Spleen (tissue), 11 donors: ENCODE data around the gene MMP15. TPM values are rescaled to one million over a fixed set of nuclear protein-coding genes. Genes with fewer than 3 reads are reported as not detected.
"Not testable (repeated sequence)": the region's sequence is repeated elsewhere in the genome, so short reads cannot be mapped to it uniquely, and the experiment has no call there.

Experiments used
- DNase-seq: peaks from one replicate; pipeline ENCODE4 v3.0.0-alpha.2; 2020
- H3K27ac ChIP-seq, 8 donors: fragments of 200-600 bp; sonication (generic) in 7 of 8; 1 replicate in 4 of 8; 2 replicates in 4 of 8; pipeline versions ENCODE4 v1.5.0 to v1.8.0; 2016 to 2021; ENCODE audit warnings: inconsistent platforms in 4 of 8, mild to moderate bottlenecking in 4 of 8, moderate library complexity in 1 of 8
- H3K27me3 ChIP-seq, 7 donors: fragments of 200-600 bp; sonication (generic) in 6 of 7; replicated peaks in 1 of 7; 1 replicate in 4 of 7; 2 replicates in 3 of 7; pipeline versions ENCODE4 v1.5.0 to v1.8.0; 2016 to 2021; ENCODE audit warnings: inconsistent platforms in 3 of 7, mild to moderate bottlenecking in 1 of 7
- H3K36me3 ChIP-seq, 6 donors: fragments of 200-600 bp; sonication (generic) in 5 of 6; 1 replicate in 4 of 6; 2 replicates in 2 of 6; pipeline versions ENCODE4 v1.5.0 to v1.8.0; 2016 to 2021; ENCODE audit warnings: inconsistent platforms in 2 of 6
- H3K4me1 ChIP-seq, 6 donors: fragments of 200-600 bp; sonication (generic) in 5 of 6; 1 replicate in 3 of 6; 2 replicates in 3 of 6; pipeline versions ENCODE4 v1.5.0 to v1.8.0; 2016 to 2021; ENCODE audit warnings: inconsistent platforms in 3 of 6
- H3K4me3 ChIP-seq, 8 donors: fragments of 200-600 bp; sonication (generic) in 7 of 8; 1 replicate in 4 of 8; 2 replicates in 4 of 8; pipeline versions ENCODE4 v1.5.0 to v1.8.0; 2016 to 2021; ENCODE audit warnings: inconsistent platforms in 4 of 8, mild to moderate bottlenecking in 4 of 8, moderate library complexity in 2 of 8
- H3K9me3 ChIP-seq, 8 donors: fragments of 200-600 bp; sonication (generic) in 7 of 8; 1 replicate in 4 of 8; 2 replicates in 4 of 8; pipeline versions ENCODE4 v1.5.0 to v1.8.0; 2016 to 2021; ENCODE audit warnings: inconsistent platforms in 4 of 8
- POLR2A ChIP-seq, 3 donors: fragments of 450-650 bp; IDR thresholded peaks; one replicate each; pipeline ENCODE4 v1.5.1; 2017; ENCODE audit warnings: antibody characterized with exemption in 3 of 3, mild to moderate bottlenecking in 1 of 3
- POLR2AphosphoS5 ChIP-seq, 3 donors: sonication (generic); formaldehyde crosslinking; IDR thresholded peaks; one replicate each; pipeline ENCODE4 v1.5.1; 2017; ENCODE audit warnings: antibody characterized with exemption in 3 of 3
- WGBS, 5 donors: extraction: QIAGEN DNeasy Blood & Tissue Kit in 3 of 5; methylation state at CpG; one replicate each; pipeline versions ENCODE4 v1.1.5 to v1.1.7; 2013 to 2018; 5-methylcytosine and 5-hydroxymethylcytosine counted together
- intact Hi-C: fragments of 100-400 bp; cut with DNase I; formaldehyde crosslinking; loops from one replicate; pipeline ENCODE4 v1.15.0; 2023; ENCODE audit warnings: low total_unique reads
- polyA plus RNA-seq, 3 donors: library from polyadenylated mRNA; stranded (reverse); fragments of 200-250 nt; gene quantifications; one replicate each; pipeline ENCODE4 v1.2.1, GENCODE V29; 2013
- total RNA-seq, 7 donors: library from RNA; depleted of rRNA in 3 of 7; stranded (reverse); fragments of >200 nt in 3 of 7; fragmentation: NEBNext Ultra II Directional in 4 of 7; extraction: Animal tissue kit (Norgen Biotek cat#: 25700) in 4 of 7; gene quantifications; one replicate each; pipeline versions ENCODE4 v1.1.0 to v1.2.1, GENCODE V29; 2016 to 2021
- TF ChIP-seq, protein P1 (sequence below), 11 experiments: fragments of 200-600 bp in 7 of 11; fragments of 450-650 bp in 4 of 11; sonication (generic) in 4 of 11; IDR thresholded peaks in 8 of 11; conservative IDR thresholded peaks in 3 of 11; 1 replicate in 7 of 11; 2 replicates in 4 of 11; pipeline versions ENCODE4 v1.4.0 to v1.8.0; 2016 to 2021; ENCODE audit warnings: antibody characterized with exemption in 11 of 11, inconsistent platforms in 4 of 11, mild to moderate bottlenecking in 1 of 11
- donor health status: healthy with polysubstance abuse.
- donor health status: DM: no; HTN: no; CAD: no; lungs with moderate emphysema.
- donor health status: DM: no; HTN: no; CAD: no.
- donor health status: Bipolar disorder and iron deficiency.
- donor health status: healthy.
- donor health status: DM: no; HTN: no; CAD: no.
- donor health status: DM: yes; HTN: yes; CAD: no.

The MMP15 gene
- total and polyA plus RNA-seq, 10 donors = 2.3 to 24.2 (median 14.0) TPM

DNA sequence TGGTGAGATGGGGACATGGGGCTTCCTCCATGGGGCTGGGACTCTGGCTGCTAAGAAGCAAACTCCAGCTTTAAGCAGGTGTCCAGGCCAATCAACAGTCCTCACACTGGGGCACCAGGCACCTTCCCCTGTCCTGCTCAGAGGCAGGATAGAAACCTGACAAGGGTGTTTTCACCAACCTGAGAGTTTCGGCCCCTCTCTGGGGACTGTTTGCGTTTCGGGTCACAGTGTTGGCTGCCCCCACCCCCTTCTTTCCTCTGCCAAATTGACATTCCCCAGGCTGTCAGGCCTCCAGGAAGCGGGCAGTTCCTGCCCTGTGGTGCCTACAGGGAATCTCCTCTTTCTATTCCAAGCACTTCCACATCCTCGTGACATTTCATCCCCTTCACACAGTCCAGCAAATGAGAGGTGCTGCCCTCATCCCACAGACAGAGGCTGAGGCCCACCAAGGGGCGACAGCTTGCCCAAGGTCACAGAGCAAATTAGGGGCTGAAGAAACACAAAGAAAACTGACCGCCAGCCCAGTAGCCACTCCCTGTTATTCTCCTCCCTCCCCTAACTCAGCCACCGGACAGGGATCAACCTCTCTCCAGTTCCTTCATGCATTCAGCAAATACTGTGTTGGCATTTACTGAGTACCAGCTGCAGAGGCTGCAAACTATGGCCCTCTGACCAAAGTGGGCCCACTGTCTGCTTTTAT, 38.0 kb downstream of the MMP15 start:
- no peak for DNase-seq
- no peaks in the 10 kb centered on the region for H3K27me3 ChIP-seq

DNA sequence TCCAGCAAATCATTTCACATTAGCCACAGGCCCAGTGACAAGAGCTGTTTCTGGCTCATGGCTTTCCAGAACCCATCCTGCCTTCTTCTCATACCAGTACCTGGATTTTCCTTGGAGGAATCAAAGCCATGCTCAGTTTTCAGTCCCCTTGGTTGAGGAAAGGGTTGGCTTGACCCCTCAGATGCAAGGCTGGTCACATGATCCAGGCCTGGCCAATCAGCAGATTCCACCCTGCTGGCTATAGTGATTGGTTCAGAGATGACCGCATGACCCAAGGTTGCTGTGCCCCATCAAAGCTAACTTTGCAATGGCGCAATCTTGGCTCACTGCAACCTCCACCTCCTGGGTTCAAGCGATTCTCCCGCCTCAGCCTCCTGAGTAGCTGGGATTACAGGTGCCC, 45.0 kb downstream of the MMP15 start:
- no peaks in the 10 kb centered on the region for H3K9me3 ChIP-seq
- no peak overlapping the region for H3K4me3 ChIP-seq
- no peaks in the 10 kb centered on the region for H3K36me3 ChIP-seq
- TF ChIP-seq POLR2AphosphoS5 (IDR thresholded peaks at IDR 0.05) (no peak), POLR2A (IDR thresholded peaks at IDR 0.05) (no peak)
- TF ChIP-seq, protein P1, sequence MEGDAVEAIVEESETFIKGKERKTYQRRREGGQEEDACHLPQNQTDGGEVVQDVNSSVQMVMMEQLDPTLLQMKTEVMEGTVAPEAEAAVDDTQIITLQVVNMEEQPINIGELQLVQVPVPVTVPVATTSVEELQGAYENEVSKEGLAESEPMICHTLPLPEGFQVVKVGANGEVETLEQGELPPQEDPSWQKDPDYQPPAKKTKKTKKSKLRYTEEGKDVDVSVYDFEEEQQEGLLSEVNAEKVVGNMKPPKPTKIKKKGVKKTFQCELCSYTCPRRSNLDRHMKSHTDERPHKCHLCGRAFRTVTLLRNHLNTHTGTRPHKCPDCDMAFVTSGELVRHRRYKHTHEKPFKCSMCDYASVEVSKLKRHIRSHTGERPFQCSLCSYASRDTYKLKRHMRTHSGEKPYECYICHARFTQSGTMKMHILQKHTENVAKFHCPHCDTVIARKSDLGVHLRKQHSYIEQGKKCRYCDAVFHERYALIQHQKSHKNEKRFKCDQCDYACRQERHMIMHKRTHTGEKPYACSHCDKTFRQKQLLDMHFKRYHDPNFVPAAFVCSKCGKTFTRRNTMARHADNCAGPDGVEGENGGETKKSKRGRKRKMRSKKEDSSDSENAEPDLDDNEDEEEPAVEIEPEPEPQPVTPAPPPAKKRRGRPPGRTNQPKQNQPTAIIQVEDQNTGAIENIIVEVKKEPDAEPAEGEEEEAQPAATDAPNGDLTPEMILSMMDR (IDR thresholded peaks at IDR 0.05 in 8 of 11, conservative IDR thresholded peaks at IDR 0.05 in 3 of 11) = no peak
- intact Hi-C loops = no loop called here
- 89 to 100% (median 96%) methylated on average over 4 of the region's 4 CpGs for WGBS, 5 donors
- no peak for DNase-seq
- no peak overlapping the region for H3K27ac ChIP-seq
- H3K27me3 ChIP-seq = no peaks in the 10 kb centered on the region
- H3K4me1 ChIP-seq = no peaks in the 10 kb centered on the region

More for the DNA sequence above, 38.0 kb downstream of the MMP15 start:
- intact Hi-C loops = no loop called here
- no peaks in the 10 kb centered on the region for H3K9me3 ChIP-seq
- H3K27ac ChIP-seq = peak overlapping the region in 3 of 8 donors; percentile 27 to 41 (median 34)
- TF ChIP-seq, protein P1 (IDR thresholded peaks at IDR 0.05 in 8 of 11, conservative IDR thresholded peaks at IDR 0.05 in 3 of 11) = no peak
- TF ChIP-seq POLR2AphosphoS5 (IDR thresholded peaks at IDR 0.05) = peak in 1 of 3 donors; percentile 7
- TF ChIP-seq POLR2A (IDR thresholded peaks at IDR 0.05) = no peak
- WGBS, 5 donors = 45 to 72% (median 61%) methylated on average over 8 of the region's 8 CpGs
- no peaks in the 10 kb centered on the region for H3K36me3 ChIP-seq
- no peak overlapping the region for H3K4me3 ChIP-seq
- peaks cover 0 to 12% (median 4%) of the 10 kb centered on the region in 6 donors for H3K4me1 ChIP-seq

DNA sequence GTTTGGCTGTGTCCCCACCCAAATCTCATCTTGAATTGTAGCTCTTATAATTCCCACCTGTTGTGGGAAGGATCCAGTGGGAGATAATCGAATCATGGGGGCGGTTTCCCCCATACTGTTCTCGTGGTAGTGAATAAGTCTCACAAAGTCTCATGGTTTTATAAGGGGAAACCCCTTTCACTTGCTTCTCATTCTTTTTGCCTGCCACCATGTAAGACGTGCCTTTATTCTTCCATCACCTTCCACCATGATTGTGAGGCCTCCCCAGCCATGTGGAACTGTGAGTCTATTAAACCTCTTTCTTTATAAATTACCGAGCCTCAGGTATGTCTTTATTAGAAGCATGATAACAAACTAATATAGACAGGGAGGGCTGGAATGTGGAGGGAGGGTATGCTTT, 46.6 kb downstream of the MMP15 start:
- intact Hi-C loops, H3K36me3 ChIP-seq, H3K4me1 ChIP-seq, H3K27ac ChIP-seq, H3K4me3 ChIP-seq, H3K27me3 ChIP-seq, DNase-seq: not testable (repeated sequence)
- WGBS, 5 donors = 85 to 91% (median 88%) methylated on average over 5 of the region's 5 CpGs
- H3K9me3 ChIP-seq = peaks cover 0 to 11% (median 5%) of the 10 kb centered on the region in 8 donors

DNA sequence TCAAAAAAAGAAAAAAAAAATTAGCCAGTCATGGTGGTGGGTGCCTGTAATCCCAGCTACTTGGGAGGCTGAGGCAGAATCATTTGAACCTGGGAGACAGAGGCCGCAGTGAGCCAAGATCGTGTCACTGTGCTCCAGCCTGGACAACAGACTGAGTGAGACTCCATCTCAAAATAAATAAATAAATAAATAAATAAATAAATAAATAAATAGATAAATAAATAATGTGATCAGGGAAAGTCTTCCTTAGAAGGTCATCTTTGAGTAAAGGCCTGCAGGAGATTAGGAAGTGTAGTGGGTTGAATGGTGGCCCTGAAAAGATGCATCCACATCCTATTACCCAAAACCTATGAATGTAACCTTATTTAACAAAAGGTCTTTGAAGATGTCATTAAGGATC, 47.5 kb downstream of the MMP15 start:
- H3K4me3 ChIP-seq, intact Hi-C loops, H3K36me3 ChIP-seq, H3K27ac ChIP-seq, H3K4me1 ChIP-seq, H3K27me3 ChIP-seq, DNase-seq: not testable (repeated sequence)
- H3K9me3 ChIP-seq = peaks cover 0 to 12% (median 5%) of the 10 kb centered on the region in 8 donors
- WGBS, 5 donors = 90 to 100% (median 95%) methylated on average over 2 of the region's 2 CpGs

DNA sequence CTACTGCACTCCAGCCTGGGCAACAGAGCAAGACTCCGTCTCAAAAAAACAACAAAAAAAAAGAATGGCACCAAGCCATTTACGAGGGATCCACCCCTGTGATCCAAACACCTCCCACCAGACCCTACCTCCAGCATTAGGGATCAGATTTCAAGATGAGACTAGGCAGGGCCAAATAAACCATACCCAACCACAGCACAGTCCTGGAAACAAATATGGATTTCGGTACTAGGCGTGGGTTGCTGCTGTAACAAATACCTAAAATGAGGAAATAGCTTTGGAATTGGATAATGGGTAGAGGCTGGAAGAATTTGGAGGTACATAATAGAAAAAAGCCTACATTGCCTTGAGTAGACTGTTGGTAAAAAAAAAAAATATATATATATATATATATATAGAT, 49.1 kb downstream of the MMP15 start:
- Histone ChIP-seq H3K27ac (no peak overlapping the region), H3K36me3 (no peaks in the 10 kb centered on the region), H3K4me3 (no peak overlapping the region), H3K9me3 (peaks cover 0 to 12% (median 5%) of the 10 kb centered on the region in 8 donors), H3K4me1 (no peaks in the 10 kb centered on the region), H3K27me3 (no peaks in the 10 kb centered on the region)
- intact Hi-C loops = no loop called here
- DNase-seq = no peak
- TF ChIP-seq POLR2AphosphoS5 (IDR thresholded peaks at IDR 0.05) = no peak
- no peak for TF ChIP-seq POLR2A (IDR thresholded peaks at IDR 0.05)
- TF ChIP-seq, protein P1 (IDR thresholded peaks at IDR 0.05 in 8 of 11, conservative IDR thresholded peaks at IDR 0.05 in 3 of 11) = no peak
- 65 to 96% (median 81%) methylated on average over 4 of the region's 4 CpGs for WGBS, 5 donors
